ENCODE data around the gene M1AP.

DNA sequence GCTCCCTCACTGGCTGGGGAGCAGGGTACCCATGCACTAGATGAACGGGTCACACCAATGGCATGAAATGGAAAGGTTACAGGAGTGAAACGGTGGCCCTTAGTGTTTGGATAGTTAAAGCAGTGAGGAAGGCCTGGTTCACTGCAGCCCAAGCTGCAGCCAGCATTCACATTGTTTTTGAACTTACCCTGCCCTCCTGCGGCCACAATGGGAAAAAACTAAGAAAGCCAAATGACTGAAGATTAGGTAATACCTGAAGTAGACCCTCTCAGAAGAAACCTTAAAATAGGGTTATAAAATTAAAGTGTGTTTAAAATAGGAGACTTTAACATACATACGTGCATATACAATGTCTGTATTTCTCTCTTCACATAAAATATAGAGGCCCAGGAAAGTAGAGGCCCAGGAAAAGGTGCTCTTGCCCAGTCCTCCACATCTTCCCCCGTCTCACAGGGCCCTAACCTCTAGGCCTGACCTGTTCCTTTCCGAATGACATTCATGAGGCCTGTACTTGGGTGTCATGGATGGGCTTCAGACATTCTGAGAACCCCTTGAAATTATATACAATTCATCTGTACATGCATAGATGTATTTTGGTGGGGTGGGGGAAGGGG, 60.4 kb downstream of the M1AP start:
- TF ChIP-seq, protein P1, sequence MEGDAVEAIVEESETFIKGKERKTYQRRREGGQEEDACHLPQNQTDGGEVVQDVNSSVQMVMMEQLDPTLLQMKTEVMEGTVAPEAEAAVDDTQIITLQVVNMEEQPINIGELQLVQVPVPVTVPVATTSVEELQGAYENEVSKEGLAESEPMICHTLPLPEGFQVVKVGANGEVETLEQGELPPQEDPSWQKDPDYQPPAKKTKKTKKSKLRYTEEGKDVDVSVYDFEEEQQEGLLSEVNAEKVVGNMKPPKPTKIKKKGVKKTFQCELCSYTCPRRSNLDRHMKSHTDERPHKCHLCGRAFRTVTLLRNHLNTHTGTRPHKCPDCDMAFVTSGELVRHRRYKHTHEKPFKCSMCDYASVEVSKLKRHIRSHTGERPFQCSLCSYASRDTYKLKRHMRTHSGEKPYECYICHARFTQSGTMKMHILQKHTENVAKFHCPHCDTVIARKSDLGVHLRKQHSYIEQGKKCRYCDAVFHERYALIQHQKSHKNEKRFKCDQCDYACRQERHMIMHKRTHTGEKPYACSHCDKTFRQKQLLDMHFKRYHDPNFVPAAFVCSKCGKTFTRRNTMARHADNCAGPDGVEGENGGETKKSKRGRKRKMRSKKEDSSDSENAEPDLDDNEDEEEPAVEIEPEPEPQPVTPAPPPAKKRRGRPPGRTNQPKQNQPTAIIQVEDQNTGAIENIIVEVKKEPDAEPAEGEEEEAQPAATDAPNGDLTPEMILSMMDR (IDR thresholded peaks at IDR 0.05; ENCODE audit: insufficient read depth, low read depth, low read length), result peak; percentile 63
- TF ChIP-seq EZH2 (IDR thresholded peaks at IDR 0.05; ENCODE audit: insufficient read depth, low read length), result no peak

Measured in astrocyte (in vitro differentiated cells and primary cell).